DND-41 (cell line): ENCODE results near the gene CETN3.
"Not testable (repeated sequence)": the region's sequence is repeated elsewhere in the genome, so short reads cannot be mapped to it uniquely, and the experiment has no call there.

Experiments
- ATAC-seq: fragments of 200-7000 bp; cut with Tn5 transposase; 3 replicates; pipeline ENCODE4 v1.9.1; 2021; ENCODE audit warnings: low read depth; ENCODE audit not compliant: insufficient read depth
- DNase-seq: peaks from one replicate; pipeline ENCODE4 v3.0.0-alpha.2; 2020
- H2AFZ ChIP-seq: 2 replicates; pipeline ENCODE4 v1.6.0; 2012; ENCODE audit warnings: low read depth, low read length
- H3K27ac ChIP-seq: 2 replicates; pipeline ENCODE4 v1.5.1; 2012; ENCODE audit warnings: low read length, inconsistent platforms
- H3K27me3 ChIP-seq: fragments of 200-600 bp; sonication (generic); 2 replicates; pipeline ENCODE4 v1.6.0; 2012; ENCODE audit warnings: low read length, mild to moderate bottlenecking, inconsistent platforms; ENCODE audit not compliant: insufficient read depth, poor library complexity
- H3K36me3 ChIP-seq: 2 replicates; pipeline ENCODE4 v1.5.1; 2012; ENCODE audit warnings: low read length, inconsistent platforms; ENCODE audit not compliant: insufficient read depth
- H3K4me1 ChIP-seq: 2 replicates; pipeline ENCODE4 v1.5.1; 2012; ENCODE audit warnings: mild to moderate bottlenecking, low read length; ENCODE audit not compliant: insufficient read depth
- H3K4me2 ChIP-seq: 2 replicates; pipeline ENCODE4 v1.6.0; 2012; ENCODE audit warnings: mild to moderate bottlenecking, moderate library complexity, low read length, inconsistent platforms; ENCODE audit not compliant: insufficient read depth
- H3K4me3 ChIP-seq, 2 experiments: fragments of 200-600 bp in 1 of 2; shearing (Covaris generic) in 1 of 2; 2 replicates each; pipeline ENCODE4 v1.5.1; 2012 to 2016; ENCODE audit warnings: inconsistent platforms in 2 of 2, low read length in 2 of 2, mild to moderate bottlenecking in 2 of 2, low read depth in 1 of 2, moderate library complexity in 1 of 2
- H3K79me2 ChIP-seq: 2 replicates; pipeline ENCODE4 v1.6.0; 2012; ENCODE audit warnings: low read length, inconsistent platforms; ENCODE audit not compliant: insufficient read depth
- H3K9ac ChIP-seq: 2 replicates; pipeline ENCODE4 v1.6.0; 2012; ENCODE audit warnings: low read depth, mild to moderate bottlenecking, inconsistent platforms, low read length, moderate library complexity
- H3K9me3 ChIP-seq: 2 replicates; pipeline ENCODE4 v1.5.1; 2012; ENCODE audit warnings: low read length, moderate library complexity, mild to moderate bottlenecking, inconsistent platforms; ENCODE audit not compliant: insufficient read depth, severe bottlenecking
- H4K20me1 ChIP-seq: 2 replicates; pipeline ENCODE4 v1.6.0; 2012; ENCODE audit warnings: low read length; ENCODE audit not compliant: insufficient read depth
- EZH2 ChIP-seq: IDR thresholded peaks from 3 replicates; pipeline ENCODE4 v1.6.1; 2012; ENCODE audit warnings: borderline replicate concordance, low read depth, mild to moderate bottlenecking, moderate library complexity, low read length, inconsistent platforms; ENCODE audit not compliant: severe bottlenecking
- TF ChIP-seq, protein P1 (sequence below): IDR thresholded peaks from 2 replicates; pipeline ENCODE4 v1.5.1; 2012; ENCODE audit warnings: borderline replicate concordance, low read length, moderate library complexity, mild to moderate bottlenecking; ENCODE audit not compliant: poor library complexity, severe bottlenecking; ENCODE audit errors: extremely low read depth

CETN3 gene

DNA sequence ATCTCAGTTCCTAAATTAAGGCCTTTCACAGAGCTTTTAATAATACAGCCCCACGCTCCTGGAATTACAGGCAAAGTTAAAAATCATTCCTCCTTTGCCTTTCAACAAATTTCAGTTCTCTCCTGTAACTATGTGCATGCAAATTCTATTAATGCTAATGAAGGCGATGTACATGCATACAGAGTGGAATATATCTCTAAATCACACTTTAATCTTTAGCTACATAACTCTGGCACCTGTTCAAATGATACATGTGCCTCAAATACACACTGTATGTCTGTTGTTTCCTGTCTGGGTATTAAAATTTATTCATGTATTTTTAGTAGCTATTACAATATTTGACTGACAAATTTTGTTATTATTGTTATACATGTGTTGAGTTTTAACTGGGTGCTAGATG, 30.8 kb downstream of the CETN3 start:
- H3K4me1 ChIP-seq = no peaks in the 10 kb centered on the region
- no peaks in the 10 kb centered on the region for H3K27me3 ChIP-seq
- no peak overlapping the region for H3K4me2 ChIP-seq
- H3K4me3 ChIP-seq = no peak overlapping the region
- no peaks in the 10 kb centered on the region for H3K36me3 ChIP-seq
- no peak overlapping the region for H3K9ac ChIP-seq
- no peak overlapping the region for H3K27ac ChIP-seq
- H3K79me2 ChIP-seq = no peaks in the 10 kb centered on the region
- H4K20me1 ChIP-seq = no peaks in the 10 kb centered on the region
- TF ChIP-seq EZH2 = no peak
- no peak for ATAC-seq
- no peaks in the 10 kb centered on the region for H3K9me3 ChIP-seq
- no peak overlapping the region for H2AFZ ChIP-seq
- no peak for DNase-seq

DNA sequence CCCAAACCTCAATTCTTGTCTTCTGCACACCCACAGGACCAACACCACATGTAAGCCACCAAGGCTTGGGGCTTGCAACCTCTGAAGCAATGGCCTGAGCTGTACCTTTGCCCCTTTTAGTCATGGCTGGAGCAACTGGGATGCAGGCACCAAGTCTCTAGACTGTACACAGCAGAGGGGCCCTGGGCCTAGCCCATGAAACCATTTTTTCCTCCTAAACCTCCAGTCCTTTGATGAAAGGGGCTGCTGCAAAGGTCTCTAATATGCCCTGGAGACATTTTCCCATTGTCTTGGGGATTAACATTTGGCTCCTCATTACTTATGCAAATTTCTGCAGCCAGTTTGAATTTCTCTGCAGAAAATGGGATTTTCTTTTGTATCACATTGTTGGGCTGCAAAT, 38.3 kb downstream of the CETN3 start:
- H3K4me2 ChIP-seq, H3K4me3 ChIP-seq, H3K36me3 ChIP-seq, H3K27ac ChIP-seq, H4K20me1 ChIP-seq, H3K4me1 ChIP-seq, H3K9ac ChIP-seq, H3K9me3 ChIP-seq, H2AFZ ChIP-seq, DNase-seq, H3K27me3 ChIP-seq, ATAC-seq, H3K79me2 ChIP-seq: not testable (repeated sequence)

DNA sequence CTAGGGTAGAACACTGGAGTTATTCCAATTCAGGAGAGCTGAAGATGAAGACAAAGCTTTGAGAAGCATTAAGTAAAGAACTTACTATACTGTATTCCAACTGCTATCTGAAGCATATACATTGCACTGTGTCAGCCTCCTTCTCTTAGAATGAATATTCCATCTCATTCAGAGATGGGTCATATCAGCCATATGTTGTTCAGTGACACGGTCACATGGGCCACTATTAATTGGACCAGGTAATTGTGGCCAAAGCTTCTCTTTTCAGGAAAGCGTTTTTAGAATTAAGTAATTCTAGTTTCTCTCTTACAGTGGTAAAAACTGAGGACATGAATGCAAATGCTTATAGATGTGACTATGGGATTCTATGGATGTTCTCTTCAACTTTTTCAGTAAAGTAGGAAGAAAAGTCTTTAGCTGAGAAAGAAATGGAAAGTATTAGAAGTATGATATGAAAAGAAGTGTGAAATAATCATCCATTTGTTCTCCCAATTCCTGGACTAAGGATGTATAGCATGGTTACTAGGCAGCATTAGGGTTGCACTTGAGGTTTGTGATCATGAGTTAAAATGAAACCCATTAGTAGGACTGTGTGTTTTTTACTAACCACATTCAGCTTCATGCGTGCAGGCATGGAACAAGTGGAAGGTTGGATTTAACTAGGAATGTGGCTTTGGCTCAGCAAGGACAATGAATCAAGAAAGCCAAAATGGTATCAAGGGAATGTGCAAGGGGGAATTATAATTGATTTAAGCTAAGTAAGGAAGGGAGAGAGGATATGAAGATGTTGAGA, 40.9 kb downstream of the CETN3 start:
- peaks cover 8% of the 10 kb centered on the region for H3K27me3 ChIP-seq
- no peaks in the 10 kb centered on the region for H3K9me3 ChIP-seq
- no peak overlapping the region for H2AFZ ChIP-seq
- no peak overlapping the region for H3K4me2 ChIP-seq
- TF ChIP-seq, protein P1, sequence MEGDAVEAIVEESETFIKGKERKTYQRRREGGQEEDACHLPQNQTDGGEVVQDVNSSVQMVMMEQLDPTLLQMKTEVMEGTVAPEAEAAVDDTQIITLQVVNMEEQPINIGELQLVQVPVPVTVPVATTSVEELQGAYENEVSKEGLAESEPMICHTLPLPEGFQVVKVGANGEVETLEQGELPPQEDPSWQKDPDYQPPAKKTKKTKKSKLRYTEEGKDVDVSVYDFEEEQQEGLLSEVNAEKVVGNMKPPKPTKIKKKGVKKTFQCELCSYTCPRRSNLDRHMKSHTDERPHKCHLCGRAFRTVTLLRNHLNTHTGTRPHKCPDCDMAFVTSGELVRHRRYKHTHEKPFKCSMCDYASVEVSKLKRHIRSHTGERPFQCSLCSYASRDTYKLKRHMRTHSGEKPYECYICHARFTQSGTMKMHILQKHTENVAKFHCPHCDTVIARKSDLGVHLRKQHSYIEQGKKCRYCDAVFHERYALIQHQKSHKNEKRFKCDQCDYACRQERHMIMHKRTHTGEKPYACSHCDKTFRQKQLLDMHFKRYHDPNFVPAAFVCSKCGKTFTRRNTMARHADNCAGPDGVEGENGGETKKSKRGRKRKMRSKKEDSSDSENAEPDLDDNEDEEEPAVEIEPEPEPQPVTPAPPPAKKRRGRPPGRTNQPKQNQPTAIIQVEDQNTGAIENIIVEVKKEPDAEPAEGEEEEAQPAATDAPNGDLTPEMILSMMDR = no peak
- no peak for TF ChIP-seq EZH2
- ATAC-seq (no peak), DNase-seq (no peak)
- no peaks in the 10 kb centered on the region for H3K36me3 ChIP-seq
- H3K79me2 ChIP-seq = no peaks in the 10 kb centered on the region
- no peaks in the 10 kb centered on the region for H3K4me1 ChIP-seq
- no peak overlapping the region for H3K9ac ChIP-seq
- H4K20me1 ChIP-seq = no peaks in the 10 kb centered on the region
- no peak overlapping the region for H3K4me3 ChIP-seq
- no peak overlapping the region for H3K27ac ChIP-seq

DNA sequence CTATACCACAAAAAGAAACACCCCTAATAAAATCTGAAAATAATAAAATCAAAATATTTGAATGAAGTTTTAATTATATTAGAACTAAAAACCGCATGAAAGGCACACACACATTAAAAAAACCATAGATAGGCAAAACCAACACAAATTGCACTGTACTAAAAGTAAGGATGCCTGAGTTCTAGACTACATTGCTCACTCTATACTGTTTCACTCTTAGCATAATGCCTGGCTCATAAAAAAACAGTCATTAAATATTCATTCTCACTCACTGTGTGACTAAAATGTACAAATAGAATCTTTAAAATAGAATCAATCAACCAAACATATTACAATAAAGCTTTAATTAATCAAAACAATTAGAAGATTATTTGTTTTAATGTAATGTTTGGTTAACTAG, 41.7 kb downstream of the CETN3 start:
- H3K36me3 ChIP-seq = no peaks in the 10 kb centered on the region

More for the DNA sequence above, 41.7 kb downstream of the CETN3 start:
- H3K79me2 ChIP-seq = no peaks in the 10 kb centered on the region
- no peaks in the 10 kb centered on the region for H3K4me1 ChIP-seq
- H2AFZ ChIP-seq = no peak overlapping the region
- no peak overlapping the region for H3K27ac ChIP-seq
- DNase-seq (no peak), ATAC-seq (no peak)
- no peaks in the 10 kb centered on the region for H4K20me1 ChIP-seq
- H3K9me3 ChIP-seq = no peaks in the 10 kb centered on the region
- H3K4me2 ChIP-seq = no peak overlapping the region
- no peak overlapping the region for H3K4me3 ChIP-seq
- H3K9ac ChIP-seq = no peak overlapping the region
- TF ChIP-seq EZH2 = no peak
- TF ChIP-seq, protein P1 = no peak
- H3K27me3 ChIP-seq = peaks cover 8% of the 10 kb centered on the region
